GM18909 (cell line): Measurements from ENCODE around the gene P3H4.
"Not testable (repeated sequence)": the region's sequence is repeated elsewhere in the genome, so short reads cannot be mapped to it uniquely, and the experiment has no call there.

Experiments used
- ATAC-seq: cut with Tn5 transposase; IDR thresholded peaks from one replicate; pipeline ENCODE4 v1.9.1; 2021; ENCODE audit warnings: mild to moderate bottlenecking; ENCODE audit not compliant: unreplicated experiment, poor library complexity

The P3H4 gene

GRCh38 chr17:41811549-41812380 lies at the start of gene P3H4:
P3H4 (minus strand) TSS chr17:41811949; CDS start chr17:41811915, 34 bp downstream.
- ATAC-seq: peak; percentile 61

DNA sequence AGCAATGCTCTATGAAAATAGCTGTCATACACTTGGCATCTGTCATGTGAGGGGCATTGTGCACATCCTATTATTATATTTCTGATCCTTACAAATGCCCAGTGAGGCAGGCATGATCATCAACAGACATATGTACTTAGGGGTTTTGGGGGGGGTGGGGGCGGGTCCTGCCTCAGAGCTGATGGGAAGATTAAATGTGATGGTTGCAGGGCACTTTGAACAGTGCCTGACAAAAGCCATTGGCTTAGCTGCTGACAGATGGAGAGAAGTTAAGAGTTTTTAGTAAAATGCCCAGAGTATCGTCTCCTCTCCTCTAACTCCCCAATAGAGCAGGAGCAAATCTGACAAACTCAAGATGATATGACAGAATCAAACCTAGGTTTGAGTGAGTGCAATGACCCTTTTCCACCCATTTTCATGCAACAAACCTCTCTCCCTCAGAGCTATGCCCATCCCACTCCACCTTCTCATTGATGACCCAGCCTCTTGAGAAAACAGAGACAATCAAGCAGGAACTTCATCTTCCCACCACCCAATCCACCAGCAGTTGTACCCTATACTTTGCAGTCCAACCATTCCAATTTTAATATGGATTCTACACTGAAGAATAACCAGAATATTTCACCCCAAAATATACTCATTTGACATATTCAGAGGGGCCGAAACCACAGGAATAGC lies 48.6 kb upstream of the P3H4 start:
- no peak for ATAC-seq

DNA sequence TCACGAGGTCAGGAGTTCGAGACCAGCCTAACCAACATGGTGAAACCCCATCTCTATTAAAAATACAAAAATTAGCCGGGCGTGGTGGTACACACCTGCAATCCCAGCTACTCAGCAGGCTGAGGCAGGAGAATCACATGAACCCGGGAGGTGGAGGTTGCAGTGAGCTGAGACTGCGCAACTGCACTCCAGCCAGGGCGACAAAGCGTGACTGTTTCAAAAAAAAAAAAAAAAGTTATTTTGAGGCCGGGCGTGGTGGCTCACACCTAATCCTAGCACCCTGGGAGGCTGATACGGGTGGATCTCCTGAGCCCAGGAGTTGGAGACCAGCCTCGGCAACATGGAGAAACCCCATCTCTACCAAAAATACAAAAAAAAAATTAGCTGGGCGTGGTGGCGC lies 39.6 kb upstream of the P3H4 start:
- not testable (repeated sequence) for ATAC-seq

DNA sequence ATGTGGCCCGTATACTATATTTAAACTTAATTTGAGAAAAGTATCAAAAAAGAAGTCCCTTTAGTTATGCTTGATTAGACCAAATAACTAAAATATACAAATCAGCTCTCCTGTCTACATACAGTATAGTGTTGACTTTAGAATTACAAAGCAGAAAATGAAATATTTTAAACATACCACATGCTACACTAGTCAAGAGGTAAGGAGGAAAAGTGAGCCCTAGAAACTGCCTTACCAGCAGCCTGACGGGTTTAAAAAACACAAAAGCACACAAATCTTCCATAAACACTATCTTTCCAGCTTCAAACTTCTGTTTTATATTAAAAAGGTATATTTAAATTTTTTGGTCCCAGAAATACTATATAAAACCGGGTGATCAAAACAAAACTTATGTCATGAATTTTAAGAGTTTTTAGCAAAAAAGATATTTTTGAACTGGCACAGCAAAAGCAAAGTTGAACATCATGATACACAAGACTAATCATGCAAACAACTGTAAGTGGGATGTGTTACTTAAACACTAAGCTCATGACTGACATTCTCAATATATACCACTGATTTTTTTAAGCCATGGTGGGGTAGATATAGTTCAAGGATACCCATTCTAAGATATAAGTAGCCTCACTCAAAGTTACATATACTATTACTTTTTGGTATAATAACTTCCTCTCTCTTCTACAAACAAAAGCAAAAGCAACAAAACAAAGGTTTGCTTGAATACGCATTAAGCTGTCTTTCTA lies 37.7 kb upstream of the P3H4 start:
- ATAC-seq: no peak

DNA sequence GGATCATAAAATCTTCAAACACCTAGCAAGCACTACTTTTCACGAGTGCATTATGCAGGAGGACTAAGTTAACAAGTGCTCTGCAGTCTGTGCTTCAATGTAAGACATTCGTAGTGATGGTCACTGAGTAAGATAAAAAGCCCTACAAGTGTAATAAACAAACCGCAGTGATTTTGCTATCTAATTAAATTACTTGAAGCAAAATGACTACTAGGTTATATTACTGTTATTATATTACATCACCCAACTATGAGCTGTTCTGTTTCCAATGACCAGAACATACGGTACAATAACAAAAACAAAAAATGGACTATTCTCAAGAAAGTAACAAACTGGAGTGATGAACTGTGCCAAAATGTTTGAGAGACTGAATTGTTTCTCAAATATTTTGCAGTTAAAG lies 37.0 kb upstream of the P3H4 start:
- ATAC-seq: no peak

GRCh38 chr17:41844971-41845370 lies 33.2 kb upstream of the P3H4 start:
- no peak for ATAC-seq

GRCh38 chr17:41840781-41841180 lies 29.0 kb upstream of the P3H4 start:
- ATAC-seq: not testable (repeated sequence)

DNA sequence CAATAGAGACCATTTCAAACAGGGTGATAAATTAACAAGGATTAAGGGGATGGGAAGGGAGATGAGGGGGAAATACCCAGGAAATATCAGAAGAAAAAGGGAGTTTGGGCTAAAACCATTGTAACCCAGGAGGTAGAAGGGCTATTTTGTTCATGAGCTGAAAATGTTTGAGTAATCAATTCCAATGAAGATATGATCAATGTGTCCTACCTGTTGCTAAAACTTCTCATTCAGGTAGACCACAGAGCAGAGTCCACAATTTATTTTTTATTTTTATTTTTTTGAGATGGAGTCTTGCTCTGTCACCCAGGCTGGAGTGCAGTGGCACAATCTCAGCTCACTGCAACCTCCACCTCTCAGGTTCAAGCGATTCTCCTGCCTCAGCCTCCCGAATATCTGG lies 27.7 kb upstream of the P3H4 start:
- ATAC-seq: not testable (repeated sequence)

- ATAC-seq: no peak
Observed at GRCh38 chr17:41837761-41838538, 26.2 kb upstream of the P3H4 start, which contains the start of gene KLHL10. KLHL10 (plus strand) TSS chr17:41837825; CDS start chr17:41837933, 108 bp downstream.

- ATAC-seq: no peak
Observed at GRCh38 chr17:41836550-41837196, 24.9 kb upstream of the P3H4 start.

DNA sequence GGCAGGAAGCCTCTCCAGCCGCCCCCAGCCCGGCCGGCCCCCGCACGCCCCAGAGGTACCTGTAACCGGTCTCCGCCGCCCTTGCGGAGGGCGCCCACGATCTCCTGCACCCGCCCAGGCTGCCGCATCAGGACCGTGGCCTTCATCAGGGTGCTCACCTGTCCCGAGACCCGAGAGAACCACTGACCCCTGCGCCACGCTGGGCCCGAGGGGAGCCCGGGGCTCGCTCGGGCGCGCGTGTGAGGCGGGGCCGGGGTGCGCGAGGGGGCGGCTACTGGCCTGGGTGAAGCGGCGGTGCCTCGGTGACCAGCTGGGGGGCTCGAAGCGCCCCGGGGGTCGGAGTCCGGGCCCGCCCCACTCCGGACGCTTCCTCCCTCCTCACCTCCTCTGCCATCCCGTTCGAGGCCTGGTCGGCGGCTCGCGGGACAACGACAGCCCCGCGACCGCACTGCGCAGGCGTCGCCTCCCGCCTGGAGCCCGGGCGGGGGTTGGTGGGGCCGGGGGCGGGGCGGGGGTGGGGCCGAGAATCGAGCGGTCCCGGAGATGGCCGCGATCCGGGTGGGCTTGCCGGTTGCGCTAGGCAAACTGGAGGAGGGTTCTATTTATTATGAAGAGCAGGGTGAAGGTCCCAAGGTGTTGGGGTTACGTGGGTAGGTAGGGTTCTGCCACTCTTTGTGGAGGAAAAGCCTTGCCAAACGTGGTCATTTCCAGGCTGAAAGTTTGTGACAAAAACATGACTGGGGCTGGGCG lies 24.2 kb upstream of the P3H4 start, which contains the start of gene NT5C3B:
Gene NT5C3B (minus strand): TSS at position 433 of the 750 bp plus-strand sequence. CDS start 39 bp downstream, at position 394.
- ATAC-seq: no peak

GRCh38 chr17:41835214-41835799 lies 23.6 kb upstream of the P3H4 start:
- ATAC-seq: no peak

DNA sequence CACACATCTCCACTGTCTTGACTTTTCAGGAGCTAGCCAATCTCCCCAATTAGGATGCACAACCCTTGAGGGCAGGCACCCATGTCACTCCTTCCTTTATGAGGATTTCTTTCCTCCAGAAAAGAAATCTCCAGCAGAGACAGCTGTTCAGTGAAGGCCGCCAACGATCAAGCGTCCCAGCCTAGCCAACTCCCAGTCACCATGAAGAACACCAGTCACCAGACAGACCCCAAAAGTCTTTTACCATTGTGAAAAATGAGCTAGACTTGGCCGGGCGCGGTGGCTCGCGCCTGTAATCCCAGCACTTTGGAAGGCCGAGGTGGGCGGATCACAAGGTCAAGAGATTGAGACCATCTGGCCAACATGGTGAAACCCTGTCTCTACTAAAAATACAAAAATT lies 18.2 kb upstream of the P3H4 start:
- not testable (repeated sequence) for ATAC-seq

- ATAC-seq: no peak
Observed at GRCh38 chr17:41825175-41825845, 13.6 kb upstream of the P3H4 start.

- no peak for ATAC-seq
Observed at GRCh38 chr17:41824086-41824485, 12.3 kb upstream of the P3H4 start.

DNA sequence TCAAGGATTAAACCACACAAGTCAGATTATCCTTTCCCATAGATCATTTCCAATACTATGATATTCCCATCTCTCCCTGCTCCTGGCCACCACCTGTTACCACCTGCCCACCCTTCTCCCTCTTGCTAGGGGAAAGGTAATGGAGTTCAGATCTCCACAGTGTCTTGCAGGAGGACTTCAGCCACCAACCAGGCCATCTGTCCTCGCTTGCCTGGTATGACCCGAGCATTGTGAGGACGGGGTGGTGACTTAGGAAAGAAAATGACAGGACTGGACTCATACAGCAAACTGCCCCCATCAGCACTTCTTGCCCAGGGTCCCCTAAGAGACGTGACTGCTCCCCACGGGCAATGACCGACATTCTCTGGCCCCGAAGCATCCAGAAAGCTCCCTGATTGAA lies 11.8 kb upstream of the P3H4 start:
- no peak for ATAC-seq

DNA sequence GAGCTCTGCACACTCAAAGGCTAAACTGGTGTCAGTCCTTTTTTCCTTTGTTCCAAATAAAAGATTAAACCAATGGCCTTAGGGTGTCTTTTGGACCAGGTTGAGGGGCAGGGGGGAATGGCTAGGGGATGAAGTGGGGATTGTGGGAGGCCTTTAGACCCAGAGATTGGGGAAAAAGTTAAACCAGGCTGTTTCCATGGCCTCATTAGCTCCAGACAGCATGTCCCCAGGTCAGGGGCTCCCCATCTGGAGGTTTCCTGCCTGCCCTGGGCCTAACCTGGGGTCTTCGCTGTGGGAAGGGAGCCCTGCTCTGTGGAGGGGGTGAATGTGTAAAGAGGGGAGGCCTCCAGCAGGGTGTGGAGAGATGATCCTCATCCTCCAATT lies 11.4 kb upstream of the P3H4 start:
- no peak for ATAC-seq
